LHCN-M2 (cell line): Measurements from ENCODE around the gene LIPA. TPM values are rescaled to one million over a fixed set of nuclear protein-coding genes. Genes with fewer than 3 reads are reported as not detected.
"Not testable (repeated sequence)": the region's sequence is repeated elsewhere in the genome, so short reads cannot be mapped to it uniquely, and the experiment has no call there.

Experiments used
- DNase-seq: peaks from one replicate; pipeline ENCODE4 v3.0.0-alpha.2; 2012; ENCODE audit warnings: low read depth
- total RNA-seq: library from RNA; depleted of rRNA; stranded (reverse); fragments of >200 nt; gene quantifications from 2 replicates; pipeline ENCODE4 v1.2.3, GENCODE V29; 2014

Gene LIPA
- total RNA-seq, 1 experiment from 2014 or later = 55.6 TPM

DNA sequence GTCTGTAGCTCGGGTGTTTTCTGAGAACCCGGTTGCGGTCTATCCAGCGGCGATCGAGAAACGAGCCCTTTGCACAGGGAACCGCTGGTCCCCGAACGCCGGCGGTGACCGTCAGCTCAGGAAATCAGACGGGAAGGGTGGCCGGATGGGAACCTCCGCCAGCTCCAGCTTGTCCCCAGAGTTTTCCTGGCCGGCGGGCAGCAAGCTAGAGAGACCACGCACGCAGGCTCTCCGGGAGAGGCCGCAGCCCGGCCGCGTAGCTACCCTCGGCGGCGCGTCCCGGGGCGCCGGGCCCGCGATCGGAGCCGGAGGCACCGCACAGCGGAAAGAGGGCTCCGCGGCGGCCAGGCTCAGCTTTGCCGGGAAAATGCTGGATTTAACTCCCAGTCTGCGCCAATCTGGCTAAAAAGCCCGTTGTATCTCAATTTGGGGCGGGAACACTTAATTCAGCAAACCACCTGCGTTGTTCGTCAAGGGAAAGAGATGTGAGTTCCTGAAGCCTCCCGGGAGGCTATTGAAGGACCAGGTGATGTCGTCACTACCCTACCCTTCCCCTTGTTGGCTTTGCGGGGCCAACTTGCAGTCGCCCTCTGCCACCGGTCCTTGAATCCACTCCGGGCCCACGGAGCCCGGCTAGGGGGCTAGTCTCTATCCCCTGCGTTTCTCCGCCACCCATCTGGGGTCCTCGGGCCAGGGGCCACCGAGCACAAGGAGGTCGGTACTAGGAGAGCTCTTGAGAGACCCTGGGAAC, 43.6 kb downstream of the LIPA start:
- no peak for DNase-seq

GRCh38 chr10:89207181-89207800, 44.3 kb downstream of the LIPA start, which contains the start of gene CH25H:
CH25H (minus strand) TSS chr10:89207317; CDS start chr10:89207292, 25 bp downstream.
- peak; percentile 78 for DNase-seq

DNA sequence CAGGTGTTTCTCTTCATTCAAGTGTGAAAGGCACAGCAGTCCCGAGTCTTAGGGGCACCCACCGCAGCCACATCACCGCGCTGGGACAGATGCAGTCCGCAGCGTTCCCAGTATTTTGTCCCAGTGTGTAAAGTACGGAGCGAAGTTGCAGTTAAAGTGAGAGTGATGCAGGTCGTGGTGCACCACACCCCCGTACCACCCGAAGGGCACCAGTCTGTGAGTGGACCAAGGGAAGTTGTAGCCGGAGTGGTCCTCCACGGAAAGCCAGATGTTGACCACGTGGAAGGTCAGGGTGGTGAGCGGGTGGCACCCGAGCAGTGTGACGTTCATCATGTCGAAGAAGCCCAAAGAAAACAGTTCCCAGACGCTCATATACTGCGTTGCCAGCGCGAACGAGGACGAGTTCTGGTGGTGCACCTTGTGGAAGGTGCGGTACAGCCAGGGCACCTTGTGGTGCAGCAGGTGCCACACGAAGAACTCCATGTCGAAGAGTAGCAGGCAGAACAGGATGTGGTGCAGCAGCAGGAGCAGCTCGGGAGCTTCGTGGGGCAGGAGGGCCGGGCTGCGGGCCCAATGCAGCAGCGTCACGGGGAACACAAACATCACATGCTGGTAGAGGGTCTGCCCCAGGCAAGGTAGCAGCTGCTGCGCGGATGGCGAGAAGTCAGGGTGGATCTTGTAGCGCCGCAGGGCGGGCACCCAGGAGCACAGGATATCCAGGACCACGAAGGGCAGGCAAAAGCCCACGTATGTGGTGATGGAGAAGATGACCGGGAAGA, 45.0 kb downstream of the LIPA start:
- peak; percentile 44 for DNase-seq

GRCh38 chr10:89204621-89205185, 46.9 kb downstream of the LIPA start:
- DNase-seq = no peak

DNA sequence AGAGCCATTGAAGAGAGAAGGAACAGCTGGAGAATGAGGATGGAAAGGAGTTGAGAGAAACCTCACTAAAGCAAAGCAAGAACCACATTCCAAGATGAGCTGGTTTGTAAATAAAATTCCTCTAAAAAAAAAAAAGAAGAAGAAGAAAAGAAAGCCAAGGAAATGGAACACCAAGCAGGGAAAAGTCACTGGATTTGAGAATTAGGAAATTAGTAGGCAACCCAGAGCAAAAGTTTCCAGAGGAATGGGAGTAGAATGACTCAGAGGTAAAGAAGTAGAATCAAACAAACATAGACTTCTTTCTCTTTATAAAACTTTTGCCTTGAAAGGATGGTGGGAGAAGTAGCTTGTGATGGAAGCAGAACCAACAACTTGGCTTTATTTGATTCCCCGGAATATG, 48.3 kb downstream of the LIPA start:
- DNase-seq = no peak

DNA sequence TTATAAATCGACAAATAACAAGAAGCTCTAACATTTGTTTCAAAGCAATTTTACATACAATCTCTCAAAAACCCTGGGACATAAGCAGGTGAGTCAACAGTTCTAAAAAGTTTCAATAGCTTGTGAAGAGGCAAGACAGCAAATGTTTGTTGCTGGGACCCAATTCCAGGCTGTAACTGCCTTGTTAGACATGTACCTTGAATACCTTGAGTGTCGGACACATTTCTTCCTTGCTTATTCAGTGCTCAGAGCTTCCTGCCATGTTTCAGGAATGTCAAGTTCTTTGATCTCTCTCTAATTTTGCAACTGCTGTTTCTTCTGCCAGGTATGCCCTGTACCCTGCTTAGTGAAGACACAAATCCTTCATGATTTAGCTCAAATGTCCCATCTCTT, 49.5 kb downstream of the LIPA start:
- no peak for DNase-seq

DNA sequence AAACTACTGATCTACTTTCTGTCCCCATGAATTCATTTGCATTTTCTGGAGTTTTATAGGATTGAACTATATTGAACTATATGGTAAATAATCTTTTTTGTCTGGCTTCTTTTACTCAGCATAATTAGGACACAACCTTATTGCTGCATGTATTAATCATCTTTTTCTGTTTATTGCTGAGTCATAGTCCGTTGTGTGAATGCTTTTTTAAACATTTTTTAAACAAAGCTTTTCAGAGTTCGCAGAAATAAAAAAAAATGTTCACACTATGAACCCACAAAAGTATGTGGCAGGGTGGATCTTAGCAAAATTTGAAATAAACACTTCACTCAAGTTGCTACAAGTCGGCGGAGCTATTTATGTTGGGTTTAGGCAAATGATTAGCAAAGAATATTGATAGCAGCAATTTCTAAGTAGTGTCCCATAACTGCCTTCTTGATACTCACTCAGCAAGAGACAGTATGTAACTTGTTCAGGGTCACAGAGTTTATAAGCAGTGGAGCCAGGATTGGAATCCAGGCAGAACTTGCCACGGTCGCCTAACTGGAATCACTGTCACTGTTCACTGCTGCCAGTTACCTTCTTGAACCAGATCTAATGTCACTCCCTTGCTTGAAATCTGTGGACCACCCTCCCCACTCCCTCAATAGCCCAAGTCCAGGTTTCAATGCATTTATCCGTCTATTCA, 50.1 kb downstream of the LIPA start:
- no peak for DNase-seq

DNA sequence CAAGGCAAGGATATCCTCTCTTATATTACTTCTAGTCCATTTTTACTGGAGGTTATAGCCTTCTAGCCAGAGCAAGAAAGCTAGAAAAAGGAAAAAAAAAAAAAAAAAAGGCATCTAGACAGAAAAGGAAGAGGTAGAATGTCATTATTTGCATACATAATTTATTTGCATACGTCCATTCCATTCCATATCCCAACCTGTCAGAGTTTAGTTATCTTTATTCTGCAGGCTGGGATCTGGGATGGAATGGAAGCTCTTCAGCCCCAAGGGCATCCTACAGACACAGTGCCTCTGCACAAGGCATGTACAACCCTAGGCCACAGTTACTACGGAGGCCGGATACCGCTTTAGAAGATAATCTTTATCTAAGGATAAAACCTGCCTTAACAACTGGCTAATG, 54.1 kb downstream of the LIPA start:
- no peak for DNase-seq

GRCh38 chr10:89191301-89191700, 60.3 kb downstream of the LIPA start:
- DNase-seq = not testable (repeated sequence)

GRCh38 chr10:89189211-89189734, 62.3 kb downstream of the LIPA start:
- no peak for DNase-seq

DNA sequence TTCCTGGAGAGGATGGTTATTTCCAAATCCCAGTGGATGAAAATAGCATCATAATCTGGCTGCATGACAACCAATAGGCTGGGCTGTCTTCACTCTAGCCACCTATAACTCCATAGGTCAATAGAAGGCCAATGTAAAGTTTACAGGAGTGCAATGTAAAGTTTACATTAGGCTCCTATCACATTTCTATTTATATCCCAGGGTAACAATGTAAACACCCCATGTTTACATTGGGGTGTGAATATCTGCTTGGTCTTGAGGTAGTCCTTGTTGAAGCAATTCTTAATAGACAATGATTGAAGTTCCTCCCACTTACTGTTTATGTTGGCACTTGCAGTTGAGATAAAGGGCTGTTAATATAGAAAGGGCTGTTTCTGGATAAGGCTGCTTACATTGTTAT, 65.9 kb downstream of the LIPA start:
- DNase-seq = no peak

- no peak for DNase-seq
Observed at GRCh38 chr10:89184638-89185037, 66.9 kb downstream of the LIPA start.

DNA sequence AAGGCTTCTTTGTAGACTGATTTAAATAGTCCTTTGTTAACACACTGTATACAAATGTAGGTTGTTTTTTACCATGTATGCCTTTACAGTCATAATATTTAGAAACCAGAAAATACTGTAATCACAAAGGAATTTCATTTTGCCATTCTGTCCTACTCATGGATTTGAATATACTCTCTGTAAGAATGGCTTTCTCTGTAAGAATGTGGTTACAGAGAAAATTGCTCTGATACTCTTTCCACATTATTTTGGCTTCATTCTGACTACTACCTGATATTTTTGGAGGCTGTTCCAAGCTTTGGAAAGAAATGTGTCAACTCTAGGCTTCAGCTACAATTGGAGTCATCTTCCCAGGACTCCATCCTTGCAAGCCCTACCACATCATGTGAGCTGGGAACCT, 68.0 kb downstream of the LIPA start:
- DNase-seq = peak; percentile 31

DNA sequence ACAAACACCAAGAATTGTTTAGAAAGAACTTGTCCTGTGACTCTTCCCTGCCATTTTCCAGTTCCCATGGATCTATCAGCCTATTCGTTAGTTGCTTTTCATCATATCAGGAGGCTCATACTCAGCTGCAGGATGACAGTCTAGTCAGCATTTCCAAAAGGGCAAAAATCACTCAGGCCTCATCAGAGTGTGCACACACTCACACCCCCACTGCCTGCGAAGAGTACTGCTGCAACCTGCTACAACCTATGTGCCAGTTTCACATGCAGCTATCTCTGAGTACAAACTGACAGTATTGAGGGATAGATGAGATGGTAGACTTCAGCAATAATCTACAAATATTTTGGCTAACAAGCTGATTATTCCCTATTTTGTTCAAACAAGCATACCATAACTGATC, 68.7 kb downstream of the LIPA start:
- no peak for DNase-seq

- DNase-seq = peak; percentile 26
Observed at GRCh38 chr10:89175816-89176215, 75.8 kb downstream of the LIPA start.

DNA sequence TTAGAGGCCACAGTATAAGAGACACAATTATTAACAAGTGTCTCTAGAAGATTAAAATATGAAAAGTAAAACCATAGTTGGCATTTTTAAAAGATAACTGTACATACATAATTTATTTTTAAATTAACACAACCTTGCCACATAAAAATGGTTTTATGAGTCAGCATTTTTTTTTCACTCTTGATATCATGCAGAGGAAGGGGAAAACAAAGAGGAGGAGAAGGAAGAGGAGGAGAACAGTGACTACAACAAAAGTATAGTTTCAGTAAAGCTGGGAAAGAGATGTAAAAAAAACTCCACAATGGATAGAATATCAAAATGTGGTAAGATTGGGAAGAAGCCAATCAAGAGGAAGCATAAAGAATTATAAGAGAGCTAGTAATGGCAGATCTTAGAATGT, 78.5 kb downstream of the LIPA start:
- peak; percentile 34 for DNase-seq

DNA sequence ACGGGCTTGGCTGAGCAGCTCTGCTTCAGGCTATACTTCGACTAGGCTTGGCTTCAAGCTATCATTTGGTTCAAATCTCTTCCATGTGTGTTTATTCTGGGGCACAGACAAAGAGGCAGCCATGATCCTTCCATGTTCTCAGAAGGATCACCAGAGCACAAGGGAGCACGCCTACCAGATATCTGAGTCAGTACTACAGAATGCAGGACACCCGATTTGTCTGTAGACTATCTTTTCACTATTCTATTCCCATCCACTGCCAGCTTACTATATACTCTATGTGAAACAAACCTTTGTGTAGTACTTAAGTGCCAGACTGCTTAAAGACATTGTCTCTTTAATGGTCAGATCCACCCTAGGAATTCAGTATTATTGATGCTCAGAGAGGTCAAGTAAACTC, 79.6 kb downstream of the LIPA start:
- peak; percentile 53 for DNase-seq

GRCh38 chr10:89171263-89171872, 80.2 kb downstream of the LIPA start:
- DNase-seq = peak; percentile 36

DNA sequence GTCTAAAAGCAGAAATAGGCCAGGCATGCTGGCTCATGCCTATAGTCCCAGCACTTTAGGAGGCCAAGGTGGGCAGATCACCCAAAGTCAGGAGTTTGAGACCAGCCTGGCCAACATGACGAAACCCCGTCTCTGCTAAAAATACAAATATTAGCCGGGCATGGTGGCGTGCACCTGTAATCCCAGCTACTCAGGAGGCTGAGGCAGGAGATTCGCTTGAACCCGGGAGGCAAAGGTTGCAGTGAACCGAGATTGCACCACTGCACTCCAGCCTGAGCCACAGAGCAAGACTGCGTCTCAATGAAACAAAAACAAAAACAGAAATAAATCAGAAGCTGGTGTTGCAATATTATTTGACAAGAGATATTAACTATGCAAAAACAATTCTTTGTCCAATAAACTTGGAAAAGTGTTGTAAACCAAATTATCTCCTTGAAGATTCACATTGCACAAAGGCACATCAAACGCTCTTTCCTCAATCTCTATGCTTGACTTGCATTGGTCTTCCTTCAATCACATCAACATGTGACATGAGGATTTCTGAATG, 83.1 kb downstream of the LIPA start:
- not testable (repeated sequence) for DNase-seq

DNA sequence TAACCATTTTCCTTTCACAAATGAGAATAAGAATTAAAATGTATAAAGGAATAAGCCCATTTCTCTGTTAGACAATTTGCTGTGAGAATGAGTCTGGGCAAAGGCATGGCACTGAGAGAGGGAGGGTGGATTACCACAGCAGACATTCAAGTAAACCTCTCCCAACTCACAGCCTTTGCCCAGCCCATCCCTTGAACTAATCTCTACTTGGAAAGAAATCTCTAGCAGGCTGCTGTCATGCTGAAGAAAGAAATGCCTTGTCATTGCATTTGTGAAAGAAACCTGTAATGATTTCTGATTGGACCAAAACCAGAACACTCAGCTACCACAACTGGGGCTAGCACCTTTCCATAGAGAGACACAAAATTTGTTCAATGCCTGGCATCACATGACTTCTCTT, 83.7 kb downstream of the LIPA start:
- DNase-seq = no peak

DNA sequence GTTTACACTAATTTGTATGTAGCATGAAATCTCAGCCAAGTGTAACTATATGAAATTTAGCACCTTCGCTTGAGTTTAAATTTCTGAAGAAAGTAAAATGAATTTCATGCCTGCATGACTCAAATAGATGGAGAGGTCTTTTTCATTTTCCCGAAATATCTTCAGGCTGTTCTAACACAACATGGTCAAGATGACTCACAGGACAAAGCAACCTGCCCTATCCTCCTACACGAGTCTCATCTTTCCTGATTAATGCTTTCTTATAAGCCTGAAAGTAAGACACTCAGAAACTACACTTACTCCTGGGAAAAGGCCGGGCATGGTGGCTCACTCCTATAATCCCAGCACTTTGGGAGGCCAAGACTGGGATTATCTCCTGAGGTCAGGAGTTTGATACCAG, 85.7 kb downstream of the LIPA start:
- DNase-seq = peak; percentile 83
